MCF 10A (cell line): ENCODE data around the gene UGT1A5. TPM values are rescaled to one million over a fixed set of nuclear protein-coding genes. Genes with fewer than 3 reads are reported as not detected.

Source experiments
- BruUV-seq: library from RNA; stranded (reverse); fragments of 400-500 nt; replicated peaks from 2 replicates; lab custom pipeline; 2021; lab: Mats Ljungman, UMichigan
- CTCF ChIA-PET: fragments of 300-600 bp; sonication (Branson Sonifier 250); formaldehyde crosslinking; extraction: SDS; loops from one replicate; lab custom pipeline; 2021; ENCODE audit warnings: antibody characterized with exemption, inconsistent platforms; lab: Yijun Ruan, JAX
- POLR2A ChIA-PET: fragments of 300-600, 350-650 bp; sonication (Branson Sonifier 250); formaldehyde crosslinking; extraction: SDS; loops from one replicate; lab custom pipeline; 2020; ENCODE audit warnings: antibody characterized with exemption, inconsistent platforms; lab: Yijun Ruan, JAX
- DNase-seq: peaks from one replicate; pipeline ENCODE4 v3.0.0-alpha.2; 2018; ENCODE audit not compliant: unreplicated experiment
- H3K27ac Mint-ChIP-seq: one replicate; pipeline ENCODE4 v1.8.0; 2022; ENCODE audit warnings: mild to moderate bottlenecking, low read depth, mixed read lengths; ENCODE audit not compliant: unreplicated experiment
- H3K27me3 Mint-ChIP-seq: one replicate; pipeline ENCODE4 v1.8.0; 2022; ENCODE audit warnings: mixed read lengths; ENCODE audit not compliant: insufficient read depth, unreplicated experiment
- H3K36me3 Mint-ChIP-seq: one replicate; pipeline ENCODE4 v1.8.0; 2022; ENCODE audit warnings: mild to moderate bottlenecking, moderate library complexity, mixed read lengths; ENCODE audit not compliant: insufficient read depth, unreplicated experiment
- H3K4me1 Mint-ChIP-seq: one replicate; pipeline ENCODE4 v1.8.0; 2022; ENCODE audit warnings: mixed read lengths; ENCODE audit not compliant: insufficient read depth, unreplicated experiment
- H3K4me3 Mint-ChIP-seq: one replicate; pipeline ENCODE4 v1.8.0; 2022; ENCODE audit warnings: mild to moderate bottlenecking, moderate library complexity, mixed read lengths; ENCODE audit not compliant: unreplicated experiment
- H3K9me3 Mint-ChIP-seq: one replicate; pipeline ENCODE4 v1.8.0; 2022; ENCODE audit warnings: mixed read lengths; ENCODE audit not compliant: unreplicated experiment
- intact Hi-C: fragments of 100-400 bp; cut with micrococcal nuclease; formaldehyde crosslinking; loops from 2 replicates; pipeline ENCODE4 v1.14.1; 2022
- total RNA-seq: library from RNA; stranded (reverse); gene quantifications from 2 replicates; pipeline ENCODE4 v1.2.3, GENCODE V29; 2022
- TF ChIP-seq, protein P1 (sequence below): fragments of 200-600 bp; IDR thresholded peaks from one replicate; pipeline ENCODE4 v1.8.0; 2022; ENCODE audit warnings: antibody characterized with exemption, mild to moderate bottlenecking; ENCODE audit not compliant: unreplicated experiment

UGT1A5 gene
- total RNA-seq, 1 experiment from 2014 or later, result not detected

DNA sequence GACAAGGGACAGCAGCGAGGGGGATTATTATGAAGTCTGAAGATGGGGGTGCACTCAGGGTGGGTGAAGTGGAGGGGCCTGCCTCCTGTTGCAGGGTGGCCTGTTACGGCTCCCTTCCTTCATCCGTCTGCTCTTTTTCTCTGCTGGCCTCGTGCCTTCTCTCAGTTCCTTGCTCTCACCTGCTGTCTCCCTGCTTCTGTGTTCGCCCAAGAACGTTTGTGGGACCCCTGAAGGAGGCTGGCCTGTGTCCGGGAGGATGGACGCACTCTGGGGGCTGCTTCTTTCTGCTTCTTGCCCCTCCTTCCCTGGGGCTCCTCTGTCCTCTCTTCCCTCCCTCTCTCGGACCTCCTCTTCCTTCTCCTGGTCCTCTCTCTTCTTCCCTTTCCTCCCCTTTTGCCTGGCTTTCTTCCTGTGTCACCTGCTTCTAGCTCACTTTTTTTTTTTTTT lies 79.2 kb downstream of the UGT1A5 start:
- Mint-ChIP-seq H3K36me3 (no peaks in the 10 kb centered on the region), H3K4me1 (no peaks in the 10 kb centered on the region), H3K27ac (no peak overlapping the region), H3K9me3 (peaks cover 6% of the 10 kb centered on the region), H3K4me3 (no peak overlapping the region), H3K27me3 (no peaks in the 10 kb centered on the region)
- DNase-seq, result no peak
- BruUV-seq, result no TSS peak
- intact Hi-C loops, result no loop called here
- ChIA-PET POLR2A (interaction anchor here (0.5 kb wide), 1 partner anchor 59 kb away, joined by 3 read pairs; no protein-coding TSS in a partner anchor), CTCF (interaction anchor here (0.6 kb wide), 1 partner anchor 183 kb away, joined by 4 read pairs; no protein-coding TSS in a partner anchor)
- TF ChIP-seq, protein P1, sequence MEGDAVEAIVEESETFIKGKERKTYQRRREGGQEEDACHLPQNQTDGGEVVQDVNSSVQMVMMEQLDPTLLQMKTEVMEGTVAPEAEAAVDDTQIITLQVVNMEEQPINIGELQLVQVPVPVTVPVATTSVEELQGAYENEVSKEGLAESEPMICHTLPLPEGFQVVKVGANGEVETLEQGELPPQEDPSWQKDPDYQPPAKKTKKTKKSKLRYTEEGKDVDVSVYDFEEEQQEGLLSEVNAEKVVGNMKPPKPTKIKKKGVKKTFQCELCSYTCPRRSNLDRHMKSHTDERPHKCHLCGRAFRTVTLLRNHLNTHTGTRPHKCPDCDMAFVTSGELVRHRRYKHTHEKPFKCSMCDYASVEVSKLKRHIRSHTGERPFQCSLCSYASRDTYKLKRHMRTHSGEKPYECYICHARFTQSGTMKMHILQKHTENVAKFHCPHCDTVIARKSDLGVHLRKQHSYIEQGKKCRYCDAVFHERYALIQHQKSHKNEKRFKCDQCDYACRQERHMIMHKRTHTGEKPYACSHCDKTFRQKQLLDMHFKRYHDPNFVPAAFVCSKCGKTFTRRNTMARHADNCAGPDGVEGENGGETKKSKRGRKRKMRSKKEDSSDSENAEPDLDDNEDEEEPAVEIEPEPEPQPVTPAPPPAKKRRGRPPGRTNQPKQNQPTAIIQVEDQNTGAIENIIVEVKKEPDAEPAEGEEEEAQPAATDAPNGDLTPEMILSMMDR, result no peak

DNA sequence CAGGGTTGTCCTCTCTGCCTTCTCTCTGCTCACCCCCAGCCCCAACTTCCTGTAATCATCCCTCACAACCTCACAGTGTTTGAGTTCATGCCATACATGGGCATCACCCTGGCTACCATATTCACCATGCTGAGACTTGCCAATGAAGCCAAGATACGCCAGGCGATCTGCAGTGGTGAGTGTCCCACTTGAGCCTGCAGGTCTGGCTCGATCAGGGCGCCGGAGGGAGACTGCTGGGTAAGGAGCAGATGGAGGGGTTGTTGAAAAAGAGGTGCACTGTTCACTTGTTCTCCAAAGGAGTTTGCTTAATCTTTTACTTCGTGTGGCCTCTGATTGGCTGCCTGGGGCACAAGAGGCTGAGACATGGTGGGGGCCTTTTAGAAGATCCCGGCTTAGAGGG lies 80.0 kb downstream of the UGT1A5 start:
- TF ChIP-seq, protein P1, result no peak
- Mint-ChIP-seq H3K9me3 (peaks cover 6% of the 10 kb centered on the region), H3K4me3 (no peak overlapping the region), H3K4me1 (no peaks in the 10 kb centered on the region), H3K27ac (no peak overlapping the region), H3K36me3 (no peaks in the 10 kb centered on the region), H3K27me3 (no peaks in the 10 kb centered on the region)
- intact Hi-C loops, result no loop called here
- POLR2A ChIA-PET, result interaction anchor here (0.5 kb wide), 1 partner anchor 59 kb away, joined by 3 read pairs; no protein-coding TSS in a partner anchor
- BruUV-seq, result no TSS peak
- CTCF ChIA-PET, result no interaction called here
- DNase-seq, result no peak

DNA sequence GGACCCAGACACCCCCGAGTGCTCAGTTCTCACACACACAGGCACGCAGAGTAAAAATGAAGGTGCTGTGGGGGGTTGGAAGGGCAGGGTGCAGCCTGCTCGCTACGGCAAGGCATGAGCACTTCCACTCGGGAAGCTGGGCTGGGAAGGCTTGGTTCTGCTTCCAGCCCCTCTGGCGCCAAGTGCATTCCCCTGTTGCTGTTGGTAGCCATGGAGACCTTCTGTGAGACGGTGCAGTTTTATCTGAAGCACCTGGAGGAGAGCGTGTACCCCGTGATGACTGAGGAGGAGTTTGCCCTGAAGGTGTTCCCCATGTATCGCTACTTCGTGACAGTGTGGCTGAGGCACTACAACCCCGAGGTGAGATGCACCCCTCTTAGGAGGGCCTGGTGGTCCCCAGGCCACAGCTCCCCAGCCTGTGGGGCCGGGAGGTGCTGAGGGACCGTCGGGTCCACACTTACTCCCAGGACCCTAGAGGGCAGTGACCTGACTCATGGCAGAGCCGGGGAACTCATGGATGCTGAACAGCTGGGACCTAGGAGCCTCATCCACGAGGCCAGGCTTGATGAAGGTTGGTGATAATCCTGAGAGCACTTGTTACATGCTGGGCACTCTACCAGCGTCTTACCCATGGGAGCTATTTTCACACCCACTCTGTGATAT lies 80.9 kb downstream of the UGT1A5 start:
- Mint-ChIP-seq H3K4me1 (no peaks in the 10 kb centered on the region), H3K36me3 (no peaks in the 10 kb centered on the region), H3K4me3 (no peak overlapping the region), H3K9me3 (peaks cover 6% of the 10 kb centered on the region), H3K27me3 (peaks cover 7% of the 10 kb centered on the region), H3K27ac (no peak overlapping the region)
- DNase-seq, result no peak
- no TSS peak for BruUV-seq
- ChIA-PET POLR2A (no interaction called here), CTCF (no interaction called here)
- TF ChIP-seq, protein P1, result no peak
- intact Hi-C loops, result no loop called here

DNA sequence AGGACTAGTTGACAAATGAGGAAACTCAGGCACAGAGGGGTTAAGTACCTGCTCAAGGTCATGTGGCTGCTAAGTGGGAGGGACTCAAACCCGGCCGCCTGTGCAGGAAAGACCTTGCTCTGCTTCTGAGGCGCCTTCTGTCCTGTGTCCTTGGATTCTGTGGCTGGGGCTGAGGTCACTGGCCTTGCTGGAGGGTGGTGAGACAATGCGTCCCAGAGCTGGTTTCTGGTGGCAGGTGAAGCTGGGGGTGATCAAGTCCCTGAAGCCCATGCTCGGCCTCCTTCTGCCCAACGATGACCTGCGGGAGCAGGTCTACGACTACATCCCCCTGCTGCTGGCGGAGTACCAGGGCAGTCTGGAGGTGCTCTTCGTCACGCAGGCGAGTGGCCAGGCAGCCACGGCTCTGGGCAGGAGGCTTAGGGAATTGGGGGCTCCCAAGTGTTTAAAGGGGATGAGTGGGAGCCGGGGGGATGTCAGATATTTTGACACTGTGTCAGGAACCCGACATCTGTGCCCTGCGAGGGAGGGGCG lies 81.5 kb downstream of the UGT1A5 start:
- TF ChIP-seq, protein P1, result no peak
- ChIA-PET POLR2A (no interaction called here), CTCF (no interaction called here)
- Mint-ChIP-seq H3K9me3 (peaks cover 6% of the 10 kb centered on the region), H3K36me3 (no peaks in the 10 kb centered on the region), H3K4me1 (no peaks in the 10 kb centered on the region), H3K27me3 (peaks cover 10% of the 10 kb centered on the region), H3K27ac (no peak overlapping the region), H3K4me3 (no peak overlapping the region)
- no TSS peak for BruUV-seq
- intact Hi-C loops, result no loop called here
- DNase-seq, result no peak
